ENCODE data around the gene TTYH3. TPM values are rescaled to one million over a fixed set of nuclear protein-coding genes. Genes with fewer than 3 reads are reported as not detected.
A peak's percentile ranks its signal among the peaks of the same experiment; 100 is the strongest.

TTYH3 gene
- total and polyA plus RNA-seq, 9 of the 15 experiments (the other 6 are each of a cell fraction or from before 2014, with no cell fraction given) = 0.01 to 5.5 (median 1.1) TPM

GRCh38 chr7:2660359-2661095 lies 28.7 kb downstream of the TTYH3 start (continued):
- peak; percentile 52 for TF ChIP-seq CTCFL (IDR thresholded peaks at IDR 0.05; ENCODE audit: borderline replicate concordance, insufficient read depth, low read depth, low read length, poor library complexity, severe bottlenecking)
- TF ChIP-seq ZNF512 (tag; IDR thresholded peaks at IDR 0.05) = no peak
- TF ChIP-seq E4F1 (CRISPR knock-in tag; IDR thresholded peaks at IDR 0.05; ENCODE audit: borderline replicate concordance) = no peak
- no peak for TF ChIP-seq FOXJ2 (tag; IDR thresholded peaks at IDR 0.05)
- no peak for TF ChIP-seq PURB (CRISPR knock-in tag; IDR thresholded peaks at IDR 0.05; ENCODE audit: low read depth)
- TF ChIP-seq RFX7 (CRISPR knock-in tag; IDR thresholded peaks at IDR 0.05) = no peak
- peak; percentile 35; the same call in 1 of the 2 replicates for TF ChIP-seq ARID4B (CRISPR knock-in tag; IDR thresholded peaks at IDR 0.05)
- TF ChIP-seq BRF2 (IDR thresholded peaks at IDR 0.05; ENCODE audit: borderline replicate concordance, insufficient read depth, insufficient read length) = no peak
